B cell (primary cell): ENCODE results near the gene CADM2. TPM values are rescaled to one million over a fixed set of nuclear protein-coding genes. Genes with fewer than 3 reads are reported as not detected.

Source experiments
- ATAC-seq: fragments of 200-7000 bp; cut with Tn5 transposase; one replicate; pipeline ENCODE4 v1.10.0; 2021; ENCODE audit warnings: low read depth, mild to moderate bottlenecking, moderate number of reproducible peaks, moderate library complexity
- CTCF ChIA-PET: fragments of 350-600 bp; sonication (Branson Sonifier 250); formaldehyde crosslinking; loops from one replicate; lab custom pipeline; 2021; ENCODE audit warnings: antibody characterized with exemption, inconsistent platforms; lab: Charles Lee
- POLR2A ChIA-PET: fragments of 350-600 bp; sonication (Branson Sonifier 250); formaldehyde crosslinking; loops from one replicate; lab custom pipeline; 2021; ENCODE audit warnings: antibody characterized with exemption; lab: Charles Lee
- DNase-seq: peaks from one replicate; pipeline ENCODE4 v3.0.0; 2013
- H2AFZ ChIP-seq: 2 replicates; pipeline ENCODE4 v1.6.1; 2012; ENCODE audit warnings: mild to moderate bottlenecking, low read depth, low read length; ENCODE audit not compliant: insufficient read depth, poor library complexity, severe bottlenecking
- H3K27ac ChIP-seq, 2 donors: 1 replicate in 1 of 2; 2 replicates in 1 of 2; pipeline ENCODE4 v1.5.1; 2012 to 2013; ENCODE audit warnings: low read length in 2 of 2, mild to moderate bottlenecking in 2 of 2, moderate library complexity in 1 of 2
- H3K27me3 ChIP-seq, 4 experiments: fragments of 200-600 bp in 1 of 4; sonication (generic) in 1 of 4; replicated peaks in 1 of 4; 1 replicate in 2 of 4; 2 replicates in 2 of 4; pipeline versions ENCODE4 v1.6.1 to v1.7.0; 2013 to 2016; ENCODE audit warnings: low read length in 3 of 4, mild to moderate bottlenecking in 2 of 4, mixed read lengths in 1 of 4, moderate library complexity in 1 of 4; ENCODE audit not compliant: insufficient read depth in 4 of 4, control insufficient read depth in 3 of 4; ENCODE audit errors: control extremely low read depth in 1 of 4
- H3K36me3 ChIP-seq, 2 experiments: replicated peaks in 1 of 2; 1 replicate in 1 of 2; 2 replicates in 1 of 2; pipeline versions ENCODE4 v1.6.1 to v1.7.1; 2013; ENCODE audit warnings: low read length in 1 of 2; ENCODE audit not compliant: insufficient read depth in 2 of 2, control insufficient read depth in 1 of 2; ENCODE audit errors: control extremely low read depth in 1 of 2, extremely low read depth in 1 of 2
- H3K4me1 ChIP-seq, 2 donors: fragments of 200-600 bp in 1 of 2; sonication (generic) in 1 of 2; 1 replicate in 1 of 2; 2 replicates in 1 of 2; pipeline versions ENCODE4 v1.5.1 to v1.6.1; 2013 to 2017; ENCODE audit warnings: low read length in 2 of 2; ENCODE audit not compliant: control insufficient read depth in 2 of 2, insufficient read depth in 2 of 2
- H3K4me2 ChIP-seq: replicated peaks from 2 replicates; pipeline ENCODE3; 2012; ENCODE audit warnings: mild to moderate bottlenecking, low read depth, low read length; ENCODE audit not compliant: poor library complexity, severe bottlenecking
- H3K4me3 ChIP-seq, 5 experiments: fragments of 200-600 bp in 1 of 5; sonication (generic) in 1 of 5; 1 replicate in 3 of 5; 2 replicates in 2 of 5; pipeline versions ENCODE4 v1.5.1 to v1.7.0; 2011 to 2016; ENCODE audit warnings: low read length in 4 of 5, mild to moderate bottlenecking in 4 of 5, low read depth in 2 of 5, control low read depth in 1 of 5, moderate library complexity in 1 of 5; ENCODE audit not compliant: insufficient read depth in 1 of 5; ENCODE audit errors: control extremely low read depth in 1 of 5, extremely low read depth in 1 of 5
- H3K79me2 ChIP-seq: fragments of 200-600 bp; sonication (generic); one replicate; pipeline ENCODE4 v1.6.0; 2016; ENCODE audit warnings: low read length; ENCODE audit not compliant: control insufficient read depth, insufficient read depth
- H3K9ac ChIP-seq: fragments of 200-600 bp; sonication (generic); 2 replicates; pipeline ENCODE4 v1.6.1; 2017; ENCODE audit warnings: mild to moderate bottlenecking, low read length, moderate library complexity
- H3K9me3 ChIP-seq, 3 donors: one replicate each; pipeline versions ENCODE4 v1.6.1 to v1.7.1; 2013; ENCODE audit warnings: low read length in 2 of 3; ENCODE audit not compliant: control insufficient read depth in 2 of 3, insufficient read depth in 1 of 3; ENCODE audit errors: control extremely low read depth in 1 of 3
- H4K20me1 ChIP-seq: 2 replicates; pipeline ENCODE4 v1.6.0; 2012; ENCODE audit warnings: mild to moderate bottlenecking, low read length; ENCODE audit not compliant: insufficient read depth, control insufficient read depth, poor library complexity, severe bottlenecking
- H3K27ac Mint-ChIP-seq: one replicate; pipeline ENCODE4 v1.8.0; 2021; ENCODE audit warnings: mixed read lengths
- H3K27me3 Mint-ChIP-seq: one replicate; pipeline ENCODE4 v1.8.0; 2021; ENCODE audit warnings: mixed read lengths
- H3K4me1 Mint-ChIP-seq: one replicate; pipeline ENCODE4 v1.8.0; 2021; ENCODE audit warnings: mixed read lengths
- H3K4me3 Mint-ChIP-seq: one replicate; pipeline ENCODE4 v1.8.0; 2021; ENCODE audit warnings: mixed read lengths
- H3K9me3 Mint-ChIP-seq: one replicate; pipeline ENCODE4 v1.8.0; 2022; ENCODE audit warnings: mixed read lengths; ENCODE audit not compliant: insufficient read depth
- EZH2 ChIP-seq: IDR thresholded peaks from 2 replicates; pipeline ENCODE4 v1.6.1; 2012; ENCODE audit warnings: borderline replicate concordance, low read depth, mild to moderate bottlenecking, moderate library complexity, low read length; ENCODE audit not compliant: insufficient read depth, poor library complexity, severe bottlenecking
- WGBS: methylation state at CpG from one replicate; pipeline ENCODE4 v1.1.5; 2013; ENCODE audit warnings: missing lambda C conversion rate; ENCODE audit not compliant: insufficient coverage; 5-methylcytosine and 5-hydroxymethylcytosine counted together
- intact Hi-C: fragments of 100-400 bp; cut with micrococcal nuclease; formaldehyde crosslinking; loops from one replicate; pipeline ENCODE4 v1.10.0; 2022
- polyA plus RNA-seq: library from polyadenylated mRNA; depleted of rRNA; stranded (reverse); fragments of >200 nt; gene quantifications from 2 replicates; pipeline ENCODE4 v1.2.3, GENCODE V29; 2012
- total RNA-seq, 2 donors: library from RNA; stranded (reverse); fragments of 120-200 nt in 1 of 2; gene quantifications; 1 replicate in 1 of 2; 2 replicates in 1 of 2; pipeline versions ENCODE4 v1.2.3 to v1.2.4, GENCODE V29; 2013 to 2022
- TF ChIP-seq, protein P1 (sequence below): fragments of 200-600 bp; IDR thresholded peaks from one replicate; pipeline ENCODE4 v1.8.0; 2022; ENCODE audit warnings: antibody characterized with exemption, mild to moderate bottlenecking

CADM2 gene
- total and polyA plus RNA-seq, 2 donors (not counting 1 experiment from before 2014, with no cell fraction given) = 0.10 to 0.37 TPM

DNA sequence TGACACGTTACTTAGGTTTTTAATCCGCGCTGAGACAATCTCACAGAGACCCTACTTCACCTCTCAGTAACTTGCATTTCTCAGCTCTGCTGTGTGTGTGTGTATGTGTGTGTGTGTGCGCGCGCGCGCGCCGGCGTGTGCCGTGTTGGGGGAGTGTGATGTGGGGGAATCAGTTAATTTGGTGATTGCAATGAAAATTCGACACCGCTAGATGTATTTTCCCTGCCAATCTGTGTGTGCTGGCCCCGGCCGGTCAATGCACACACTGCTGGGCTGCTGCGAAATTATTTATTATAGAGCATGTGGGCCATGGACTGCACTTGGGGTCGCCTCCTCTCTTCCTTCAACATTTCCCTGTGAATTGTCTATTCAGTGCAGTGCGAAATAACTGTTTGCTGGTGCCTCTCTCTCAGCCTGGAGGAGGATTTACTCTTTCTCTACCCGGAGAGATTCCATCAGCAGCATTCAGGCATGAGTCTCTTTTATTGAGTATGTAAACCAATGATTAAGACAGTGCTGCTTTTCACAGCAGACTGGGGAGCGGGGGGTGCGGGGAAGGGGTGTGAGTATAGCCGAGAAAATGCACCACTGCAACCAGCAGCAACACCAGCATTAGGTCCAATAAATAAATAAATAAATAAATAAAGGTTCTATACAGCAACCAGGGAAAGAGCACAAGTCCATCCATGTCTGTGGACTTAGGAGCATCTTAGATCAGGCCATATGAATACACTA is 2.9 kb downstream of the CADM2 start:
- WGBS = 21% methylated on average over 8 of the region's 23 CpGs
- H3K4me3 ChIP-seq = no peak overlapping the region
- H3K9me3 ChIP-seq = peaks cover 0 to 20% (median 5%) of the 10 kb centered on the region in 3 donors
- DNase-seq (no peak), ATAC-seq (no peak)
- ChIA-PET CTCF (no interaction called here), POLR2A (no interaction called here)
- H3K27ac ChIP-seq = no peak overlapping the region
- Mint-ChIP-seq H3K27me3 (peaks cover 42% of the 10 kb centered on the region), H3K27ac (no peak overlapping the region), H3K4me1 (peaks cover 21% of the 10 kb centered on the region), H3K9me3 (no peaks in the 10 kb centered on the region), H3K4me3 (no peak overlapping the region)
- H3K79me2 ChIP-seq = no peaks in the 10 kb centered on the region
- no peak overlapping the region for H2AFZ ChIP-seq
- H3K9ac ChIP-seq = no peak overlapping the region
- no peaks in the 10 kb centered on the region for H4K20me1 ChIP-seq
- intact Hi-C loops = no loop called here
- H3K36me3 ChIP-seq = no peaks in the 10 kb centered on the region
- TF ChIP-seq, protein P1, sequence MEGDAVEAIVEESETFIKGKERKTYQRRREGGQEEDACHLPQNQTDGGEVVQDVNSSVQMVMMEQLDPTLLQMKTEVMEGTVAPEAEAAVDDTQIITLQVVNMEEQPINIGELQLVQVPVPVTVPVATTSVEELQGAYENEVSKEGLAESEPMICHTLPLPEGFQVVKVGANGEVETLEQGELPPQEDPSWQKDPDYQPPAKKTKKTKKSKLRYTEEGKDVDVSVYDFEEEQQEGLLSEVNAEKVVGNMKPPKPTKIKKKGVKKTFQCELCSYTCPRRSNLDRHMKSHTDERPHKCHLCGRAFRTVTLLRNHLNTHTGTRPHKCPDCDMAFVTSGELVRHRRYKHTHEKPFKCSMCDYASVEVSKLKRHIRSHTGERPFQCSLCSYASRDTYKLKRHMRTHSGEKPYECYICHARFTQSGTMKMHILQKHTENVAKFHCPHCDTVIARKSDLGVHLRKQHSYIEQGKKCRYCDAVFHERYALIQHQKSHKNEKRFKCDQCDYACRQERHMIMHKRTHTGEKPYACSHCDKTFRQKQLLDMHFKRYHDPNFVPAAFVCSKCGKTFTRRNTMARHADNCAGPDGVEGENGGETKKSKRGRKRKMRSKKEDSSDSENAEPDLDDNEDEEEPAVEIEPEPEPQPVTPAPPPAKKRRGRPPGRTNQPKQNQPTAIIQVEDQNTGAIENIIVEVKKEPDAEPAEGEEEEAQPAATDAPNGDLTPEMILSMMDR = no peak
- no peak for TF ChIP-seq EZH2
- H3K4me1 ChIP-seq = peaks cover 17 to 22% of the 10 kb centered on the region in 2 donors
- no peak overlapping the region for H3K4me2 ChIP-seq
- H3K27me3 ChIP-seq = peaks cover 0 to 45% (median 31%) of the 10 kb centered on the region in 4 experiments

DNA sequence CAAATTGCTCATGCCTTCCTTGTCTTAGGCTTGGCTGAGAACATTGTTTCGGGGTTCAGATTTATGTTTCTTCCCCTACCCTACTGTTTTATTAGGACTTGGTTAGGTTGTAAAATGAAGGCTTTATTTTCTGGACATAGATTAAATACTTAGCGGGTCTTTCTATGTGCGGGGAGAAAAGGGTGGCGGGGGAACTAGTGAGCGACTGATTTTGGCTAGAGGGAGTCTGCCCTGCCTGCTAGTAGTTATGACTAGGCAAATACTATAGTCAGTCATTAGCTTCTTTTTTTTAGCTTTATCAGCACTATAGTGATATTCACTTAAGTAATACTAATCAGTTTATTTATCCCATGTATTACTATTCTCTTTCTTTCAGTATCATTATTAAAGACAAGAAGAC is 3.6 kb downstream of the CADM2 start:
- Mint-ChIP-seq H3K27me3 (peaks cover 42% of the 10 kb centered on the region), H3K4me1 (peaks cover 21% of the 10 kb centered on the region), H3K4me3 (no peak overlapping the region), H3K27ac (no peak overlapping the region), H3K9me3 (no peaks in the 10 kb centered on the region)
- Histone ChIP-seq H3K4me2 (no peak overlapping the region), H3K4me1 (peaks cover 17 to 22% of the 10 kb centered on the region in 2 donors), H4K20me1 (no peaks in the 10 kb centered on the region), H3K27me3 (peaks cover 0 to 45% (median 31%) of the 10 kb centered on the region in 4 experiments), H3K27ac (no peak overlapping the region), H2AFZ (no peak overlapping the region), H3K4me3 (no peak overlapping the region), H3K36me3 (no peaks in the 10 kb centered on the region), H3K79me2 (no peaks in the 10 kb centered on the region), H3K9ac (no peak overlapping the region), H3K9me3 (peaks cover 0 to 20% (median 5%) of the 10 kb centered on the region in 3 donors)
- POLR2A ChIA-PET = no interaction called here
- TF ChIP-seq EZH2 = no peak
- TF ChIP-seq, protein P1 = no peak
- no CpG with 5 or more reads among the region's 5 CpGs for WGBS
- ATAC-seq (no peak), DNase-seq (no peak)
- intact Hi-C loops = no loop called here
- CTCF ChIA-PET = no interaction called here
